ENCODE measurements around the gene FRMPD3.

The FRMPD3 gene

DNA sequence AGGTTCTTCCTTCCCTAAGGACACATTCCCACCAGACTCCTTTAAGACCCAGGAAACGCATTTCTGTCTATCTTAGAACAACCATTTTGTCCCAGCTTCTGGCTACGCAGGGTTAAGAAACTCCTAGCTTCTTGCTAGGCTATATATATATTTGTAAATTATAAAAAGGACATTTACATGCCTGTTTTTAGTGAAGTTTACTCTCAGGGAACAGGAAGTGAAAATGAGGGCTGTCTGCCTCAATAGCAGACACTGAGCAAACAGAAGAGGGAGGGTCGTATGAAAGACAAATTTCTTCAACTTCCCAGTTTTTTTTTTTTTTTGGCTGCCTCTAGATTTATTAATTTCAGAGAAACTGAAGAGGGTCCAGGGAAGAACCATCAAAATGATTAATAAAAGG is 9.3 kb upstream of the FRMPD3 start:
- no peak for ATAC-seq

DNA sequence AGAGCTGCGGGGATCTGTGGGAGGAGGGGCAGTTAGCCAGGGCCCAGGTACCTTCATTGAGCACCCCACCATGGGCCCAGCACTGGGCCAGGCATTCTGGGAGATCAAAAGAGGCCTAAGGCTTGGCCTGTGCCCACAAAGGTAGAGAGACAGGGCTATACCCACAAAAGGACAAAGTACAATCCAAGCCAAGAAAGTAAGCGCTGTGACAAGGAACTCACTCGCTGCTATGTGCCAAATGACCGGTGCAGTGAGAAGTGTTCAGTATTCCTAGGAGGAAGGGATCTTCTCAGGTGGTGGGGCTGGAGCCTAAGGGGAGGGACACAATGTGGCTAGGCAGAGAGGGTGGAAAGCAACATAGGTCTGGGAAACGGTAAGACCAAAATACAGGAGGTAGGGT is 8.8 kb upstream of the FRMPD3 start:
- no peak for ATAC-seq
- TF ChIP-seq, protein P1, sequence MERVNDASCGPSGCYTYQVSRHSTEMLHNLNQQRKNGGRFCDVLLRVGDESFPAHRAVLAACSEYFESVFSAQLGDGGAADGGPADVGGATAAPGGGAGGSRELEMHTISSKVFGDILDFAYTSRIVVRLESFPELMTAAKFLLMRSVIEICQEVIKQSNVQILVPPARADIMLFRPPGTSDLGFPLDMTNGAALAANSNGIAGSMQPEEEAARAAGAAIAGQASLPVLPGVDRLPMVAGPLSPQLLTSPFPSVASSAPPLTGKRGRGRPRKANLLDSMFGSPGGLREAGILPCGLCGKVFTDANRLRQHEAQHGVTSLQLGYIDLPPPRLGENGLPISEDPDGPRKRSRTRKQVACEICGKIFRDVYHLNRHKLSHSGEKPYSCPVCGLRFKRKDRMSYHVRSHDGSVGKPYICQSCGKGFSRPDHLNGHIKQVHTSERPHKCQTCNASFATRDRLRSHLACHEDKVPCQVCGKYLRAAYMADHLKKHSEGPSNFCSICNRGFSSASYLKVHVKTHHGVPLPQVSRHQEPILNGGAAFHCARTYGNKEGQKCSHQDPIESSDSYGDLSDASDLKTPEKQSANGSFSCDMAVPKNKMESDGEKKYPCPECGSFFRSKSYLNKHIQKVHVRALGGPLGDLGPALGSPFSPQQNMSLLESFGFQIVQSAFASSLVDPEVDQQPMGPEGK (CRISPR knock-in tag; IDR thresholded peaks at IDR 0.05; ENCODE audit: borderline replicate concordance) = no peak
- TF ChIP-seq ZFP30 (CRISPR knock-in tag; IDR thresholded peaks at IDR 0.05) = no peak
- TF ChIP-seq BACH2 (CRISPR knock-in tag; IDR thresholded peaks at IDR 0.05; ENCODE audit: borderline replicate concordance) = no peak
- no peak for TF ChIP-seq ESRRG (CRISPR knock-in tag; IDR thresholded peaks at IDR 0.05)
- TF ChIP-seq RARB (CRISPR knock-in tag; IDR thresholded peaks at IDR 0.05) = no peak
- TF ChIP-seq OSR1 (CRISPR knock-in tag; IDR thresholded peaks at IDR 0.05) = no peak
- TF ChIP-seq ZC3H10 (CRISPR knock-in tag; IDR thresholded peaks at IDR 0.05) = no peak
- no peak for TF ChIP-seq ZNF70 (CRISPR knock-in tag; IDR thresholded peaks at IDR 0.05)
- TF ChIP-seq, protein P2, sequence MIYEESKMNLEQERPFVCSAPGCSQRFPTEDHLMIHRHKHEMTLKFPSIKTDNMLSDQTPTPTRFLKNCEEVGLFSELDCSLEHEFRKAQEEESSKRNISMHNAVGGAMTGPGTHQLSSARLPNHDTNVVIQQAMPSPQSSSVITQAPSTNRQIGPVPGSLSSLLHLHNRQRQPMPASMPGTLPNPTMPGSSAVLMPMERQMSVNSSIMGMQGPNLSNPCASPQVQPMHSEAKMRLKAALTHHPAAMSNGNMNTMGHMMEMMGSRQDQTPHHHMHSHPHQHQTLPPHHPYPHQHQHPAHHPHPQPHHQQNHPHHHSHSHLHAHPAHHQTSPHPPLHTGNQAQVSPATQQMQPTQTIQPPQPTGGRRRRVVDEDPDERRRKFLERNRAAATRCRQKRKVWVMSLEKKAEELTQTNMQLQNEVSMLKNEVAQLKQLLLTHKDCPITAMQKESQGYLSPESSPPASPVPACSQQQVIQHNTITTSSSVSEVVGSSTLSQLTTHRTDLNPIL (CRISPR knock-in tag; IDR thresholded peaks at IDR 0.05; ENCODE audit: low read depth) = no peak
- no peak for TF ChIP-seq ZFP3 (CRISPR knock-in tag; IDR thresholded peaks at IDR 0.05)
- TF ChIP-seq SNAI2 (CRISPR knock-in tag; IDR thresholded peaks at IDR 0.05) = no peak
- no peak for TF ChIP-seq TCF4 (CRISPR knock-in tag; IDR thresholded peaks at IDR 0.05; ENCODE audit: borderline replicate concordance)
- no peak for TF ChIP-seq GLIS3 (CRISPR knock-in tag; IDR thresholded peaks at IDR 0.05)
- no peak for TF ChIP-seq ZNF8 (CRISPR knock-in tag; IDR thresholded peaks at IDR 0.05)

More for the DNA sequence above, 9.3 kb upstream of the FRMPD3 start:
- no peak for TF ChIP-seq PPARA (CRISPR knock-in tag; IDR thresholded peaks at IDR 0.05; ENCODE audit: borderline replicate concordance)

DNA sequence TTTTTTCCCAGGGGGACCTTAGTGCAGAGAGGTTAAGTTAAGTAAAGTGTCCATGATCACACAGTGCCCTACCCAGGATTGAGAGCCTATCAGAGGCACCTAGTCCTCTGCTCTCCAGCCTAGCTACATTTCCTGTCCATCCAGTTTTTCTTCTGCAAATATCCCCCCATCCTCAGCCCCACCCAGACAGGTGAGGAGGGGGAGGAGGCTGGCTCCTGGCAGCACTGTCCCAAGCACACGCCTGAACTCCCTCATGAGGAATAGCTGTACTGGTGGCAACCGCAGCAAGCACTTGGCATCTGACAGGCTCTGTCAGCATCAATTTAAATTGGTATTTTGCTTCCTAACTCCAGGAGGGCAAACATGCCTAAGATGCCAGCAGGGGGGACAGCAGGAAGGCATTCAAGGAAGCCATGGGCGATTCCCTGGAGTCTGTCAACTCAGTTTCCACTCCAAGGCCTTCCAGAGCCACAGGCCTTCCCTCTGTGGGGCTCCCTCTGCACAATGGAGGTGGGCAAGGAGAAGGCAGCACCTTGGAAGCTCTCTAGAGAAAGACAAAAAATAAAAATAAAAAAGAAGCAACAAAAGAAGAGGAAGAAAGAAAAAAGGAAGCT is 6.4 kb upstream of the FRMPD3 start:
- ATAC-seq = no peak
- no peak for TF ChIP-seq ZNF70 (CRISPR knock-in tag; IDR thresholded peaks at IDR 0.05)
- no peak for TF ChIP-seq ESRRG (CRISPR knock-in tag; IDR thresholded peaks at IDR 0.05)
- TF ChIP-seq ZFP3 (CRISPR knock-in tag; IDR thresholded peaks at IDR 0.05) = no peak
- TF ChIP-seq POU6F1 (CRISPR knock-in tag; IDR thresholded peaks at IDR 0.05; ENCODE audit: borderline replicate concordance, low read depth) = no peak
- no peak for TF ChIP-seq ZC3H10 (CRISPR knock-in tag; IDR thresholded peaks at IDR 0.05)
- no peak for TF ChIP-seq TCF4 (CRISPR knock-in tag; IDR thresholded peaks at IDR 0.05; ENCODE audit: borderline replicate concordance)
- TF ChIP-seq, protein P3, sequence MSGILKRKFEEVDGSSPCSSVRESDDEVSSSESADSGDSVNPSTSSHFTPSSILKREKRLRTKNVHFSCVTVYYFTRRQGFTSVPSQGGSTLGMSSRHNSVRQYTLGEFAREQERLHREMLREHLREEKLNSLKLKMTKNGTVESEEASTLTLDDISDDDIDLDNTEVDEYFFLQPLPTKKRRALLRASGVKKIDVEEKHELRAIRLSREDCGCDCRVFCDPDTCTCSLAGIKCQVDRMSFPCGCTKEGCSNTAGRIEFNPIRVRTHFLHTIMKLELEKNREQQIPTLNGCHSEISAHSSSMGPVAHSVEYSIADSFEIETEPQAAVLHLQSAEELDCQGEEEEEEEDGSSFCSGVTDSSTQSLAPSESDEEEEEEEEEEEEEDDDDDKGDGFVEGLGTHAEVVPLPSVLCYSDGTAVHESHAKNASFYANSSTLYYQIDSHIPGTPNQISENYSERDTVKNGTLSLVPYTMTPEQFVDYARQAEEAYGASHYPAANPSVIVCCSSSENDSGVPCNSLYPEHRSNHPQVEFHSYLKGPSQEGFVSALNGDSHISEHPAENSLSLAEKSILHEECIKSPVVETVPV (CRISPR knock-in tag; IDR thresholded peaks at IDR 0.05) = no peak
- TF ChIP-seq OSR1 (CRISPR knock-in tag; IDR thresholded peaks at IDR 0.05) = no peak

DNA sequence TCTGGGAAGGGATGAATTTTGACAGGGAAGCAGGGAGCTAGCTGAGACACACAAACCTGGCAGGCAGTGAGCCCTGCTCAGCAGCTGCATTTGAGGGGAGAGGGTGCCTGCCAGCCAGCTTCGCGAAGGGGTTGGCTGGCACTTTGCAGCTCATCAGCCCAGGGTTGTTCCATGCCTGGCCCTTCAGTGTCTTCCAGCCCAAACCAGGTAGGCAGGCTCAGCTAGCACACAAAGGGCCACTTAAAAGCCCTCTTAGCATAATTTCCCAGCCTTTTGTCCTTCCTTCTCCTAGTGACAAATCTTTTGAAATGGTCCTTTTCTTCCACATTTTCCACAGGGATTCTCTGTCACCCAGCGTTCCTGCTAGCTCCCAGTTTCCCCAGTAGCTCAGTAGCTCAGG is 4.3 kb upstream of the FRMPD3 start:
- no peak for ATAC-seq
- TF ChIP-seq RARB (CRISPR knock-in tag; IDR thresholded peaks at IDR 0.05) (no peak), ESRRG (CRISPR knock-in tag; IDR thresholded peaks at IDR 0.05) (no peak), OSR1 (CRISPR knock-in tag; IDR thresholded peaks at IDR 0.05) (no peak), POU6F1 (CRISPR knock-in tag; IDR thresholded peaks at IDR 0.05; ENCODE audit: borderline replicate concordance, low read depth) (no peak), ZFP30 (CRISPR knock-in tag; IDR thresholded peaks at IDR 0.05) (no peak), ZNF70 (CRISPR knock-in tag; IDR thresholded peaks at IDR 0.05) (no peak), GLIS3 (CRISPR knock-in tag; IDR thresholded peaks at IDR 0.05) (no peak), TSHZ2 (CRISPR knock-in tag; IDR thresholded peaks at IDR 0.05) (no peak), SNAI2 (CRISPR knock-in tag; IDR thresholded peaks at IDR 0.05) (no peak), ZC3H10 (CRISPR knock-in tag; IDR thresholded peaks at IDR 0.05) (no peak), ZNF8 (CRISPR knock-in tag; IDR thresholded peaks at IDR 0.05) (no peak)
- TF ChIP-seq, protein P2 (CRISPR knock-in tag; IDR thresholded peaks at IDR 0.05; ENCODE audit: low read depth) = no peak
- TF ChIP-seq, protein P3 (CRISPR knock-in tag; IDR thresholded peaks at IDR 0.05) = no peak
